Thoracic aorta (tissue), 2 donors: ENCODE data around the gene RPS28. TPM values are rescaled to one million over a fixed set of nuclear protein-coding genes. Genes with fewer than 3 reads are reported as not detected.

Source experiments
- ATAC-seq: fragments of 150-250 bp; one replicate; pipeline ENCODE4 v1.8.0; 2017; ENCODE audit warnings: low read depth; ENCODE audit not compliant: insufficient number of reproducible peaks, low FRiP score
- DNase-seq: peaks from one replicate; pipeline ENCODE4 v3.0.0-alpha.2; 2020; ENCODE audit warnings: low spot score
- H3K27ac ChIP-seq, 2 donors: fragments of 200-600 bp; sonication (generic); 1 replicate in 1 of 2; 2 replicates in 1 of 2; pipeline ENCODE4 v1.5.1; 2016; ENCODE audit warnings: mild to moderate bottlenecking in 2 of 2, moderate library complexity in 2 of 2
- H3K27me3 ChIP-seq: fragments of 200-600 bp; sonication (generic); replicated peaks from 2 replicates; pipeline ENCODE4 v1.6.0; 2016; ENCODE audit warnings: mild to moderate bottlenecking; ENCODE audit not compliant: insufficient read depth
- H3K36me3 ChIP-seq: fragments of 200-600 bp; sonication (generic); one replicate; pipeline ENCODE4 v1.5.1; 2016
- H3K4me1 ChIP-seq, 2 donors: fragments of 200-600 bp; sonication (generic); 1 replicate in 1 of 2; 2 replicates in 1 of 2; pipeline versions ENCODE4 v1.5.1 to v1.6.0; 2016; ENCODE audit warnings: low read depth in 2 of 2, mild to moderate bottlenecking in 1 of 2; ENCODE audit not compliant: control insufficient read depth in 1 of 2
- H3K4me3 ChIP-seq: fragments of 200-600 bp; sonication (generic); 2 replicates; pipeline ENCODE4 v1.5.1; 2016; ENCODE audit warnings: mild to moderate bottlenecking
- H3K9me3 ChIP-seq: fragments of 200-600 bp; sonication (generic); 2 replicates; pipeline ENCODE4 v1.5.1; 2016
- total RNA-seq, 2 donors: library from RNA; depleted of rRNA; stranded (reverse); fragments of >200 nt; gene quantifications; one replicate each; pipeline versions ENCODE4 v1.1.0 to v1.2.3, GENCODE V29; 2016
- TF ChIP-seq, protein P1 (sequence below): fragments of 200-600 bp; sonication (generic); IDR thresholded peaks from one replicate; pipeline ENCODE4 v1.5.1; 2019; ENCODE audit warnings: antibody characterized with exemption

RPS28 gene
- total RNA-seq, 2 donors from 2014 or later: 146 to 179 TPM

DNA sequence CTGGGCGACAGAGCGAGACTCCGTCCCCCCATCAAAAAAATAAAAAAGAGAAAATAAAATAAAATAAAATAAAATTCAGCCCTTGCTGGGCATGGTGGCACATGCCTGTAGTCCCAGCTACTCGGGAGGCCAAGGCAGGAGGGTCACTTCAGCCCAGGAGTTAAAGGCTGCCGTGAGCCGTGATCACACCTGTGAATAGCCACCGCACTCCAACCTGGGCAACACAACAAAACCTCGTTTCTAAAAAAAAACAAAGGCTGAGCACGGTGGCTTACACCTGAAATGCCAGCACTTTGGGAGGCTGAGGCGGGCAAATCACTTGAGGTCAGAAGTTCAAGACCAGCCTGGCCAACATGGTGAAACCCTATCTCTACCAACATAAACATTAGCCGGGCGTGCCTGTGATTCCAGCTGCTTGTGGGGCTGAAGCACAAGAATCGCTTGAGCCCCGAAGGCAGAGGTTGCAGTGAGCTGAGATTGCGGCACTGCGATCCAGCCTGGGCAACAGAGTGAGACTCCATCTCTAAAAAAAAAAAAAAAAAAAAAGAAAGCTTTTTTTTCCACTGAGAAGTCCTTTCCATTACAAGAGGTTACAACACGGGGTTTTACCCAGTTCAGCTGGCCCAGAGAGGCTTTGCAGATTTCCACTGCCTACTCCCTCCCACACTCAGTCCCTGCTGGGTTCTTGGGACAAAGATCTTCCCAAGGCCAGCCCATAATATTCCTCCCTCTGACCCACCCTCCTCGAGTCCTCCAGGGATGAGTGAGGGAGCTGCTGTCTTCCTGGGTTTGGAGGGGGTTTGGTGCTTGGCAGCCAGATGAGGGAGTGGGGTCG is 49.1 kb downstream of the RPS28 start:
- no peak for ATAC-seq
- no peak overlapping the region for H3K27ac ChIP-seq
- H3K27me3 ChIP-seq: no peaks in the 10 kb centered on the region
- peaks cover 7% of the 10 kb centered on the region for H3K36me3 ChIP-seq
- H3K9me3 ChIP-seq: no peaks in the 10 kb centered on the region
- no peak overlapping the region for H3K4me3 ChIP-seq
- DNase-seq: no peak
- H3K4me1 ChIP-seq: peaks cover 13 to 34% of the 10 kb centered on the region in 2 donors
- TF ChIP-seq, protein P1, sequence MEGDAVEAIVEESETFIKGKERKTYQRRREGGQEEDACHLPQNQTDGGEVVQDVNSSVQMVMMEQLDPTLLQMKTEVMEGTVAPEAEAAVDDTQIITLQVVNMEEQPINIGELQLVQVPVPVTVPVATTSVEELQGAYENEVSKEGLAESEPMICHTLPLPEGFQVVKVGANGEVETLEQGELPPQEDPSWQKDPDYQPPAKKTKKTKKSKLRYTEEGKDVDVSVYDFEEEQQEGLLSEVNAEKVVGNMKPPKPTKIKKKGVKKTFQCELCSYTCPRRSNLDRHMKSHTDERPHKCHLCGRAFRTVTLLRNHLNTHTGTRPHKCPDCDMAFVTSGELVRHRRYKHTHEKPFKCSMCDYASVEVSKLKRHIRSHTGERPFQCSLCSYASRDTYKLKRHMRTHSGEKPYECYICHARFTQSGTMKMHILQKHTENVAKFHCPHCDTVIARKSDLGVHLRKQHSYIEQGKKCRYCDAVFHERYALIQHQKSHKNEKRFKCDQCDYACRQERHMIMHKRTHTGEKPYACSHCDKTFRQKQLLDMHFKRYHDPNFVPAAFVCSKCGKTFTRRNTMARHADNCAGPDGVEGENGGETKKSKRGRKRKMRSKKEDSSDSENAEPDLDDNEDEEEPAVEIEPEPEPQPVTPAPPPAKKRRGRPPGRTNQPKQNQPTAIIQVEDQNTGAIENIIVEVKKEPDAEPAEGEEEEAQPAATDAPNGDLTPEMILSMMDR: no peak

DNA sequence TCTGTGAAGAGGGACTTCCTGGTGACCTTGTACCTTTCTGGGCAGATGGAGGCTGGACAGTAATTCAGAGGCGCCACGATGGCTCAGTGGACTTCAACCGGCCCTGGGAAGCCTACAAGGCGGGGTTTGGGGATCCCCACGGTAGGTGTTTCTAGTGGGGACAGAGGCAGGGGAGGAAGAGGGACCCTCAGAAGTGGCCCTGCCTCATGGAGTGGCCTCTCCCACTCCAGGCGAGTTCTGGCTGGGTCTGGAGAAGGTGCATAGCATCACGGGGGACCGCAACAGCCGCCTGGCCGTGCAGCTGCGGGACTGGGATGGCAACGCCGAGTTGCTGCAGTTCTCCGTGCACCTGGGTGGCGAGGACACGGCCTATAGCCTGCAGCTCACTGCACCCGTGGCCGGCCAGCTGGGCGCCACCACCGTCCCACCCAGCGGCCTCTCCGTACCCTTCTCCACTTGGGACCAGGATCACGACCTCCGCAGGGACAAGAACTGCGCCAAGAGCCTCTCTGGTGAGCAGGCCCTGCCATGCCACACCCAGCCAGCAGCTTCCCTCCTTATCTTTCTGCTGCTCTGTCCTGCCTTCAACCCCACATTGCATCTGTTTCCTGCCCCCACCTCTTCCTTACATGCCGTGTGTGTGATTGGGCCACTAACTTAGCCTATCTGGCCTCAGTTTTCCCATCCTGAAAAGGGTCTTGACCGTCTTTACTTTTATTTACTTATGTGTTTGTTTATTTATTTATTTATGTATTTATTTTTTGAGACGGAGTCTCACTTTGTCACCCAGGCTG is 49.9 kb downstream of the RPS28 start:
- TF ChIP-seq, protein P1: no peak
- Histone ChIP-seq H3K9me3 (no peaks in the 10 kb centered on the region), H3K27ac (no peak overlapping the region), H3K4me3 (no peak overlapping the region), H3K36me3 (peaks cover 7% of the 10 kb centered on the region), H3K27me3 (no peaks in the 10 kb centered on the region), H3K4me1 (peaks cover 13 to 27% of the 10 kb centered on the region in 2 donors)
- ATAC-seq: no peak
- DNase-seq: no peak

Other genes starting within 250 kb of the RPS28 start
- gene FBN3, start 171.9 kb upstream of the RPS28 start, total RNA-seq: not detected
- 10 to 100 TPM; 21.9 to 29.7 TPM for gene CERS4, start 112.1 kb upstream of the RPS28 start, total RNA-seq
- gene CD320, start 13.1 kb upstream of the RPS28 start, total RNA-seq: 10 to 100 TPM; 21.7 to 58.1 TPM
- gene NDUFA7, start 121 bp upstream of the RPS28 start, total RNA-seq: 10 to 100 TPM in 1 of 2 donors, 1 to 10 TPM in 1; 9.2 to 22.2 TPM
- 10 to 100 TPM; 10.0 to 13.0 TPM for gene KANK3, start 21.8 kb downstream of the RPS28 start, total RNA-seq
- gene ANGPTL4, start 42.7 kb downstream of the RPS28 start, total RNA-seq: 10 to 100 TPM; 29.9 to 99.1 TPM
- 10 to 100 TPM; 53.4 to 69.3 TPM for gene RAB11B, start 68.9 kb downstream of the RPS28 start, total RNA-seq
- 100 to 1,000 TPM; 165 to 294 TPM for gene MARCHF2, start 91.8 kb downstream of the RPS28 start, total RNA-seq
- gene HNRNPM, start 123.5 kb downstream of the RPS28 start, total RNA-seq: 100 to 1,000 TPM; 117 to 155 TPM
- 1 to 10 TPM in 1 of 2 donors, under 1 TPM in 1; 0.28 to 1.2 TPM for gene PRAM1, start 181.1 kb downstream of the RPS28 start, total RNA-seq
- 10 to 100 TPM in 1 of 2 donors, 1 to 10 TPM in 1; 6.5 to 10.6 TPM for gene ZNF414, start 192.7 kb downstream of the RPS28 start, total RNA-seq